ENCODE data around the gene SLC16A10. TPM values are rescaled to one million over a fixed set of nuclear protein-coding genes. Genes with fewer than 3 reads are reported as not detected.

The SLC16A10 gene
- total RNA-seq, 1 donor from 2014 or later = 11.9 TPM

- peak; percentile 74 to 80 for ATAC-seq
- Histone ChIP-seq H3K27ac (peak overlapping the region; percentile 54), H3K4me1 (peaks cover 5% of the 10 kb centered on the region), H3K27me3 (ENCODE audit: low read depth) (no peaks in the 10 kb centered on the region), H3K4me3 (no peak overlapping the region), H3K9me3 (no peaks in the 10 kb centered on the region), H3K36me3 (no peaks in the 10 kb centered on the region)
- intact Hi-C loops (cut with DNase I) = no loop called here
- TF ChIP-seq CTCF (IDR thresholded peaks at IDR 0.05) = no peak
- DNase-seq = no peak
These were observed 26.2 kb downstream of the SLC16A10 start for GRCh38 chr6:111113336-111114086.

GRCh38 chr6:111114087-111114443, 26.8 kb downstream of the SLC16A10 start:
- Histone ChIP-seq H3K36me3 (no peaks in the 10 kb centered on the region), H3K4me1 (peaks cover 5% of the 10 kb centered on the region), H3K9me3 (no peaks in the 10 kb centered on the region), H3K27me3 (ENCODE audit: low read depth) (no peaks in the 10 kb centered on the region), H3K27ac (peak overlapping the region; percentile 54), H3K4me3 (no peak overlapping the region)
- ATAC-seq = peak; percentile 51 to 64
- TF ChIP-seq CTCF (IDR thresholded peaks at IDR 0.05) = no peak
- intact Hi-C loops (cut with DNase I) = no loop called here
- DNase-seq = no peak

GRCh38 chr6:111114482-111114881, 27.2 kb downstream of the SLC16A10 start:
- Histone ChIP-seq H3K27ac (no peak overlapping the region), H3K4me1 (peaks cover 5% of the 10 kb centered on the region), H3K36me3 (no peaks in the 10 kb centered on the region), H3K4me3 (no peak overlapping the region), H3K9me3 (no peaks in the 10 kb centered on the region), H3K27me3 (ENCODE audit: low read depth) (no peaks in the 10 kb centered on the region)
- no peak for DNase-seq
- peak in 1 of 2 donors; percentile 50 for ATAC-seq
- TF ChIP-seq CTCF (IDR thresholded peaks at IDR 0.05) = no peak
- intact Hi-C loops (cut with DNase I) = no loop called here

- intact Hi-C loops (cut with DNase I) = no loop called here
- Histone ChIP-seq H3K27me3 (ENCODE audit: low read depth) (no peaks in the 10 kb centered on the region), H3K27ac (no peak overlapping the region), H3K4me3 (no peak overlapping the region), H3K9me3 (no peaks in the 10 kb centered on the region), H3K4me1 (no peaks in the 10 kb centered on the region), H3K36me3 (no peaks in the 10 kb centered on the region)
- no peak for TF ChIP-seq CTCF (IDR thresholded peaks at IDR 0.05)
- ATAC-seq (no peak), DNase-seq (no peak)
These were observed 31.5 kb downstream of the SLC16A10 start for GRCh38 chr6:111118826-111119225.

GRCh38 chr6:111119571-111120329, 32.4 kb downstream of the SLC16A10 start:
- no peak for TF ChIP-seq CTCF (IDR thresholded peaks at IDR 0.05)
- DNase-seq (no peak), ATAC-seq (peak in 1 of 2 donors; percentile 25)
- no peaks in the 10 kb centered on the region for H3K4me1 ChIP-seq
- H3K36me3 ChIP-seq = no peaks in the 10 kb centered on the region
- no peak overlapping the region for H3K27ac ChIP-seq
- intact Hi-C loops (cut with DNase I) = no loop called here
- no peaks in the 10 kb centered on the region for H3K27me3 ChIP-seq (ENCODE audit: low read depth)
- H3K9me3 ChIP-seq = no peaks in the 10 kb centered on the region
- H3K4me3 ChIP-seq = no peak overlapping the region
